GM19043 (cell line): Measurements from ENCODE around the gene CDKN2B.
"Not testable (repeated sequence)": the region's sequence is repeated elsewhere in the genome, so short reads cannot be mapped to it uniquely, and the experiment has no call there.

ENCODE experiments used
- ATAC-seq: cut with Tn5 transposase; IDR thresholded peaks from one replicate; pipeline ENCODE4 v1.9.1; 2021; ENCODE audit warnings: low read depth; ENCODE audit not compliant: unreplicated experiment

Gene CDKN2B

DNA sequence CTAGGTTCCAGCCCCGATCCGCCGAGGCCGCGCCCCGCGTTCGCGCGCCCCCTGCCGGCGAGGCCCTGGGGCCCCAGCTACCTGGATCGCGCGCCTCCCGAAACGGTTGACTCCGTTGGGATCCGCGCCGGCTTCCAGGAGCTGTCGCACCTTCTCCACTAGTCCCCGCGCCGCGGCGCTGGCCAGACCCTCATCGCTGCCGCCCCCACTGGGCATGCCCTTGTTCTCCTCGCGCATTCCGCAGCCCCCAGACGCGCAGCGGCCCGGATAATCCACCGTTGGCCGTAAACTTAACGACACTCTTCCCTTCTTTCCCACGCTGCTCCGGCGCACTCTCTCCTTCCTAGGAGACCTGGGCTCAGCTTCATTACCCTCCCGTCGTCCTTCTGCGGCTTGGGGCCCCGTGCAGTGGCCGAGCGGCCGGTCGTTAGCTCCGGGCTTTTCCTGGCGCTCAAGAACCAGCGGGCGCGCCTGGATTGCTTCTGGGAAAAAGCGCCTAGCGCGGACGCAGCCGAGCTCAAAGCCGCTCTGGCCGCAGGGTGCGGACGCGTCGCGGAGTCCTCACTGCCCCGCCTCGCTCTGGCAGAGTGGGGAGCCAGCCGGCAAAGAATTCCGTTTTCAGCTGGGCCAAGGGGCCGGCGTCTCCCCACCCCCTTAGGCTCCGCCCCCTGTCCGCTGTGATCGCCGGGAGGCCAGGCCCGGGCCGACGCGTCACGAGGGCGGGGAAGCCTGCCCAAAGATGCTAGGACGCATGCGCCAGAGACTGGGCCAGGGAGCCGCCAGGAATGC, at the start of gene CDKN2B:
CDKN2B (minus strand) TSS at position 589 of the 789 bp plus-strand sequence; CDS start at position 237, 352 bp downstream.
- peak; percentile 87 for ATAC-seq

- not testable (repeated sequence) for ATAC-seq
Measured at GRCh38 chr9:22057972-22058371, 48.9 kb upstream of the CDKN2B start.

DNA sequence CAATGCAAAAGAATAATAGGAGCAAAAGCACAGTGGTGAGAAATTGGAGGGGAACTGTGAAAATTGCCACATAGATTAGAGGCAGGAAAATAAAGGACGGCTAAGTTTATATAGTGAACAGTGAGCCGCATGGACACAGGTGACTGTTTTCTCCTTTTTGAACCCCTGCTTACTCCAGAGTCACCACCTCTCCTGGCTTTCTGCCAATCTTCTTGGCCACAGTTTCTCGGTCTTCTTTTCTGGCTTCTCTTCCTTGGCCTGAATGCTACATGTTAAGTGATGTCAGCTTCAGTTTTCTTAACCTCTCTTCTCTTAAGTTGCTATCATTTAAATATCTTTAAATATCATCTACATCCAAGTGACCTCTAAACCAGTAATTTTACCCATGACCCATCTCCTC, 47.3 kb upstream of the CDKN2B start:
- ATAC-seq: no peak

GRCh38 chr9:22055090-22055489, 46.0 kb upstream of the CDKN2B start:
- no peak for ATAC-seq

GRCh38 chr9:22054529-22054928, 45.4 kb upstream of the CDKN2B start:
- ATAC-seq: no peak

GRCh38 chr9:22054076-22054475, 45.0 kb upstream of the CDKN2B start:
- ATAC-seq: no peak

- no peak for ATAC-seq
Measured at GRCh38 chr9:22053178-22053577, 44.1 kb upstream of the CDKN2B start.

DNA sequence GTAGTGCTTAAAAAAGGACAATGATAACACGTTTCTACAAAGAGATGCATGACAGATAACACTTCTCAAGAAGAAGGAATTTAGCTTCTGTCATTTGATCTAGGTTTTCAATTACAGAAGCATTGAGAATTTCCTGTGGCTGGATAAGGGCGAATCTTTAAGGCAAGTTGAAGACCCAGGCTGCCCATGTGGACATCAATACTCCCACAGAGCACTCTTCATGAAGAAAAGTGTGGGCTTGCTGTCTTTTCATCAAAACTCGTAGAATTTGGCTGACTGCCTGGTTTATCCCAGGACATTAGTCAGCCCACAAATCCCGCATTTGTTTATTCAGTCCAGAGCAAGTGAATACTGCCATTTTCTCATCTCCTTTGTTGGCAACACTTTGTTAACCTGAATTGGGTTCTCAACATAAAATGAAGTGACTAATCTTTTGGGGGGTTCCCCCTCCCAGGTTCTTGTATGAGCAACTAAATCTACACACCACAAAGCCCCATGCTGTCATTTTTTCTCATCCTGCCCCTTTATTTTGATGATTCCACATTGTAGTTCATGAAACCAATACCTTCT, 43.4 kb upstream of the CDKN2B start:
- no peak for ATAC-seq

- peak; percentile 67 for ATAC-seq
Measured at GRCh38 chr9:22050924-22051323, 41.8 kb upstream of the CDKN2B start.

- ATAC-seq: no peak
Measured at GRCh38 chr9:22049411-22049810, 40.3 kb upstream of the CDKN2B start.

- no peak for ATAC-seq
Measured at GRCh38 chr9:22047596-22047995, 38.5 kb upstream of the CDKN2B start.

DNA sequence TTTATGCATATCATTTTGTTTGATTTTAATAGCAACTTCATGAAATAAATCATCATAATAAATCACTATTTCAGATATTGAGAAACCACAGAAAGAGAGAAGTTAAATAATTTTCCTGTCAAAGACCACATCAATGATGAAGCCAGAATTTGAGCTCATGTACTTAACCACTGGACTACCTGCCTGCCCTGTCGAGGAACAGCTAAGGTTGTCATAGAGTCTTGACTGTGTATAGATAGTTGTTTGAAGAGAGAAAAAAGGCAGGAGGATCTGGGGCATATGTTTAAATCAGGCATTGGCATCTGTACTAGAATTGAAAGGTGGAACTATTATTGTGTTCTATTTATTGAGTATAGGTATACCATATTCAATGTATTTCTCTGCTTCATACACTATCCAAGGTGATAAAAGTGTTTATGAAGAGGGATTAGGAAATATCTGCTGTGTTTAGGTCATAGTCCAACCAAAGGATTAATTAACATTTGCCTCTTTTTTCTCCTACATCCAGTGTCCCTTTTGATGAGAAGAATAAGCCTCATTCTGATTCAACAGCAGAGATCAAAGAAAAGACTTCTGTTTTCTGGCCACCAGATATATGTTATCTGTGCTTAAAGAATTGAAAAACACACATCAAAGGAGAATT, 37.3 kb upstream of the CDKN2B start:
- no peak for ATAC-seq

DNA sequence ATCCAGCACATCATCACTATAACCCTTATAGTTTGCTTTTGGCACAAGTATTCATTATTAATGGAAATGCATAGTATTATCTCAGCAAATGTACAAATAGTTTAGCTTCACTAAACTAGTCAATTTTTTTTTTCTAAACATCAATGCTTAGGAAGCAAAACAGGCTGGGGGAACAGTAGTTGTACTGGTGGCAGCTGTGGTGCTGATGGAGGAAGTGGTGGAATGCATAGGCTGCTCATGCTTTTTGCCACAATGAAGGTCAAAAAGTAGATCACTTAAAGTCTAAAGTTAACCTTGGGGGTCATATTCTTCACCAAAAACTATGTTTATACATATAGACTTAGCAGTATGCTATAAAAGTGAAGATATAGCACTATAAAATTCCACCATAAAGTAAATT, 36.3 kb upstream of the CDKN2B start:
- no peak for ATAC-seq

- ATAC-seq: no peak
Measured at GRCh38 chr9:22044583-22044982, 35.5 kb upstream of the CDKN2B start.

DNA sequence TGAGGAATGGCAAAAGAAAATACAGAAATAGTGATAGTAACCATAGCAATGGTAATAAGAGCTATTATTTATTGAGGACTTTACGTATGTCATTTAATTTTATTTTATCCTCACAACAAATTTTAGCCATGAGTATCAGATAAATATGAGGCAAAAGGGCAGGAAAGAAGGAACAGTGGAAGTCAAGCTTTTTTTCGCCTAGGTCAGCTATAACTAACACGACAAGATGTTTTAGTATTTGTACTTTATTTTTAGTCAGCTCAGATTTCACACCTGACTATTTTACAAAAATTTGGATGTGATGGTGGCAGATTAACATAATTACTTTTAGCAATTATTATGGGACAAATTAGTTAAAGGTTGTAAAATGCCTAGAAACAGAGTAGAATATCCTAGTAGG, 34.8 kb upstream of the CDKN2B start:
- no peak for ATAC-seq

- no peak for ATAC-seq
Measured at GRCh38 chr9:22041775-22042174, 32.7 kb upstream of the CDKN2B start.

DNA sequence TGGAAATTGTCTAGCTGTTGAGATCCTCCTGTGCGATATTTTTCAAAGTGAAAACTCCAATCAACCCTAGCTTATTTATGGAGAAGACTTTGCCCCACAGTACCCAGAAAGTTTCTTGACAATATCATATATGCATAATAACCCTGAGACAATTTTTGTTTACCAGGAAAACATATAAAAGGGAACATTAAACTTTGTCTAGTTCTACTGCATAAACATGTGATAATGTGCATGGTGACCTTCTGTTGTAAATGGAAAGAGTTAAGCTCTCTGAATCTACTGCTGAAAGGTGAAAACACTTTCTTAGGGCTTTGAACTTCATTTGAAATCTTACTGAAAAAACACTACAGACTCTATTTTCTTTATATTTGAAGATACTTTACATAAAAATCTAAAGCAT, 32.2 kb upstream of the CDKN2B start:
- no peak for ATAC-seq

GRCh38 chr9:22040760-22041159, 31.7 kb upstream of the CDKN2B start:
- ATAC-seq: no peak

GRCh38 chr9:22039258-22039657, 30.2 kb upstream of the CDKN2B start:
- ATAC-seq: no peak

- ATAC-seq: no peak
Measured at GRCh38 chr9:22037954-22038690, 29.0 kb upstream of the CDKN2B start.
